ENCODE results near the gene SHD.

- TF ChIP-seq CTCF (IDR thresholded peaks at IDR 0.05) (no peak), POLR2A (IDR thresholded peaks at IDR 0.05) (no peak)
Measured at GRCh38 chr19:4320419-4320818, 41.4 kb downstream of the SHD start.

All from uterus (tissue), 2 donors.